H1 (cell line): ENCODE measurements around the gene GRIA3. TPM values are rescaled to one million over a fixed set of nuclear protein-coding genes. Genes with fewer than 3 reads are reported as not detected.

Source experiments
- CTCF ChIA-PET: fragments of 300-600 bp; sonication (Branson Sonifier 250); formaldehyde crosslinking; loops from one replicate; lab custom pipeline; 2021; ENCODE audit not compliant: partially characterized antibody; lab: Charles Lee
- POLR2A ChIA-PET: fragments of 300-600 bp; sonication (Branson Sonifier 250); formaldehyde crosslinking; loops from one replicate; lab custom pipeline; 2021; ENCODE audit warnings: inconsistent platforms; ENCODE audit not compliant: partially characterized antibody; lab: Charles Lee
- DNase-seq, 2 experiments: peaks; one replicate each; pipeline versions ENCODE4 v3.0.0 to v3.0.0-alpha.2; 2010 to 2022; ENCODE audit warnings: low spot score in 2 of 2, low read depth in 1 of 2, mixed read lengths in 1 of 2
- FAIRE-seq: peaks from 2 replicates; lab custom pipeline; 2011; peaks lifted over from hg19 to GRCh38; lab: Jason Lieb, UNC
- H2AFZ ChIP-seq: 2 replicates; pipeline ENCODE4 v1.8.1; 2012; ENCODE audit warnings: low read length, inconsistent platforms
- H2AK5ac ChIP-seq: 2 replicates; pipeline ENCODE4 v1.6.1; 2013; ENCODE audit warnings: low read depth, low read length
- H2BK120ac ChIP-seq: replicated peaks from 2 replicates; pipeline ENCODE3; 2013; ENCODE audit warnings: low read depth, low read length, inconsistent platforms
- H2BK12ac ChIP-seq: 2 replicates; pipeline ENCODE4 v1.6.1; 2013; ENCODE audit warnings: low read depth, low read length
- H2BK15ac ChIP-seq: 2 replicates; pipeline ENCODE4 v1.6.1; 2013; ENCODE audit warnings: low read length
- H2BK20ac ChIP-seq: 2 replicates; pipeline ENCODE4 v1.6.1; 2013; ENCODE audit warnings: low read length
- H2BK5ac ChIP-seq: 2 replicates; pipeline ENCODE4 v1.6.1; 2013; ENCODE audit warnings: low read depth, low read length
- H3K14ac ChIP-seq: 2 replicates; pipeline ENCODE4 v1.6.1; 2013; ENCODE audit warnings: inconsistent platforms; ENCODE audit not compliant: insufficient read length
- H3K18ac ChIP-seq: 2 replicates; pipeline ENCODE4 v1.6.1; 2013; ENCODE audit warnings: low read length; ENCODE audit errors: extremely low read depth
- H3K23ac ChIP-seq: 2 replicates; pipeline ENCODE4 v1.6.1; 2013; ENCODE audit warnings: inconsistent platforms; ENCODE audit not compliant: insufficient read length
- H3K23me2 ChIP-seq: 2 replicates; pipeline ENCODE4 v1.6.1; 2013; ENCODE audit warnings: low read depth, low read length
- H3K27ac ChIP-seq: 2 replicates; pipeline ENCODE4 v1.6.1; 2011; ENCODE audit warnings: low read depth, low read length, inconsistent platforms
- H3K27me3 ChIP-seq, 4 experiments: replicated peaks in 1 of 4; 1 replicate in 1 of 4; 2 replicates in 3 of 4; pipeline versions ENCODE4 v1.6.1 to v1.8.1; 2011 to 2013; ENCODE audit warnings: low read length in 3 of 4, mild to moderate bottlenecking in 3 of 4, inconsistent platforms in 2 of 4, mixed read lengths in 2 of 4, moderate library complexity in 1 of 4; ENCODE audit not compliant: control insufficient read depth in 3 of 4, insufficient read depth in 3 of 4; ENCODE audit errors: extremely low read depth in 1 of 4
- H3K36me3 ChIP-seq, 4 experiments: 2 replicates each; pipeline versions ENCODE4 v1.6.1 to v1.8.1; 2011 to 2013; ENCODE audit warnings: mild to moderate bottlenecking in 4 of 4, low read length in 3 of 4, moderate library complexity in 2 of 4, control low read depth in 1 of 4, inconsistent platforms in 1 of 4; ENCODE audit not compliant: insufficient read depth in 4 of 4, control insufficient read depth in 2 of 4
- H3K4ac ChIP-seq: replicated peaks from 2 replicates; pipeline ENCODE3; 2013; ENCODE audit warnings: low read length, low read depth, mixed read lengths, inconsistent platforms; ENCODE audit not compliant: insufficient read length
- H3K4me1 ChIP-seq, 4 experiments: replicated peaks in 1 of 4; 1 replicate in 1 of 4; 2 replicates in 3 of 4; pipeline versions ENCODE4 v1.6.1 to v1.8.1; 2011 to 2013; ENCODE audit warnings: low read length in 3 of 4, inconsistent platforms in 2 of 4, mixed read lengths in 1 of 4; ENCODE audit not compliant: insufficient read depth in 4 of 4, control insufficient read depth in 3 of 4
- H3K4me2 ChIP-seq, 2 experiments: 2 replicates each; pipeline versions ENCODE4 v1.6.1 to v1.8.1; 2011 to 2013; ENCODE audit warnings: low read depth in 2 of 2, low read length in 2 of 2, control low read depth in 1 of 2, inconsistent platforms in 1 of 2, mild to moderate bottlenecking in 1 of 2; ENCODE audit not compliant: insufficient read depth in 1 of 2
- H3K4me3 ChIP-seq, 4 experiments: fragments of 200-600, 300-600 bp in 1 of 4; sonication (generic), shearing (Covaris generic), sonication (Bioruptor Twin) in 1 of 4; 2 replicates each; pipeline versions ENCODE4 v1.5.1 to v1.8.1; 2011 to 2016; ENCODE audit warnings: low read length in 4 of 4, low read depth in 3 of 4, control low read depth in 2 of 4, inconsistent platforms in 2 of 4, mild to moderate bottlenecking in 2 of 4, mixed read lengths in 1 of 4, moderate library complexity in 1 of 4; ENCODE audit not compliant: insufficient read depth in 2 of 4; ENCODE audit errors: extremely low read depth in 1 of 4
- H3K56ac ChIP-seq: replicated peaks from 2 replicates; pipeline ENCODE3; 2013; ENCODE audit warnings: low read depth, mild to moderate bottlenecking, mixed read lengths, low read length, inconsistent platforms; ENCODE audit not compliant: insufficient read length
- H3K79me1 ChIP-seq: 2 replicates; pipeline ENCODE4 v1.6.1; 2013; ENCODE audit warnings: low read depth, low read length, control low read depth
- H3K79me2 ChIP-seq, 2 experiments: 2 replicates each; pipeline versions ENCODE4 v1.6.1 to v1.8.1; 2012 to 2013; ENCODE audit warnings: low read length in 2 of 2, mild to moderate bottlenecking in 2 of 2, inconsistent platforms in 1 of 2; ENCODE audit not compliant: insufficient read depth in 2 of 2, control insufficient read depth in 1 of 2
- H3K9ac ChIP-seq, 4 experiments: replicated peaks in 1 of 4; 1 replicate in 1 of 4; 2 replicates in 3 of 4; pipeline versions ENCODE4 v1.6.1 to v1.8.1; 2011 to 2013; ENCODE audit warnings: low read depth in 3 of 4, low read length in 3 of 4, control low read depth in 2 of 4, mild to moderate bottlenecking in 2 of 4, moderate library complexity in 2 of 4, inconsistent platforms in 1 of 4; ENCODE audit errors: extremely low read depth in 1 of 4
- H3K9me3 ChIP-seq, 2 experiments: 2 replicates each; pipeline versions ENCODE4 v1.6.1 to v1.8.1; 2012 to 2013; ENCODE audit warnings: mild to moderate bottlenecking in 2 of 2, moderate library complexity in 2 of 2, control low read depth in 1 of 2, inconsistent platforms in 1 of 2, low read depth in 1 of 2, low read length in 1 of 2, mixed read lengths in 1 of 2; ENCODE audit not compliant: insufficient read depth in 2 of 2
- H4K20me1 ChIP-seq, 2 experiments: replicated peaks in 1 of 2; 2 replicates each; pipeline versions ENCODE3 to v1.8.1; 2011 to 2013; ENCODE audit warnings: inconsistent platforms in 2 of 2, low read length in 2 of 2, mild to moderate bottlenecking in 1 of 2; ENCODE audit not compliant: insufficient read depth in 2 of 2, control insufficient read depth in 1 of 2
- H4K5ac ChIP-seq: 2 replicates; pipeline ENCODE4 v1.6.1; 2013; ENCODE audit warnings: low read length, low read depth, mixed read lengths, inconsistent platforms; ENCODE audit not compliant: insufficient read length
- H4K8ac ChIP-seq: 2 replicates; pipeline ENCODE4 v1.8.0; 2013; ENCODE audit warnings: mild to moderate bottlenecking, moderate library complexity, low read length, inconsistent platforms; ENCODE audit not compliant: insufficient read depth; ENCODE audit errors: extremely low read depth
- H4K91ac ChIP-seq: replicated peaks from 2 replicates; pipeline ENCODE3; 2013; ENCODE audit warnings: low read length, mixed read lengths, inconsistent platforms; ENCODE audit not compliant: insufficient read length
- BACH1 ChIP-seq: IDR thresholded peaks from 2 replicates; pipeline ENCODE4 v1.6.1; 2012; ENCODE audit warnings: low read length, improper control_type of control experiment
- CHD1 ChIP-seq: IDR thresholded peaks from 2 replicates; pipeline ENCODE4 v1.6.1; 2012; ENCODE audit warnings: low read depth, low read length, improper control_type of control experiment
- MAFK ChIP-seq: IDR thresholded peaks from 2 replicates; pipeline ENCODE4 v1.6.1; 2012; ENCODE audit warnings: low read depth, mild to moderate bottlenecking, improper control_type of control experiment, low read length
- POLR2AphosphoS5 ChIP-seq: IDR thresholded peaks from 2 replicates; pipeline ENCODE4 v1.6.1; 2011; ENCODE audit warnings: low read depth, low read length
- TBP ChIP-seq: IDR thresholded peaks from 2 replicates; pipeline ENCODE4 v1.6.1; 2011; ENCODE audit warnings: low read depth, low read length, improper control_type of control experiment
- WGBS, 2 experiments: shearing (Covaris generic) in 1 of 2; methylation state at CpG; one replicate each; pipeline versions ENCODE4 v1.1.6 to v1.1.7; 2013 to 2015; ENCODE audit warnings: low lambda C conversion rate in 2 of 2, mixed read lengths in 2 of 2, inconsistent platforms in 1 of 2, low coverage in 1 of 2, missing lambda C conversion rate in 1 of 2; ENCODE audit not compliant: insufficient replicate concordance in 2 of 2, insufficient coverage in 1 of 2, insufficient read length in 1 of 2; ENCODE audit errors: extremely low coverage in 1 of 2, missing lambda C conversion rate in 1 of 2; 5-methylcytosine and 5-hydroxymethylcytosine counted together
- polyA plus RNA-seq, 7 experiments: library from polyadenylated mRNA; depleted of rRNA in 3 of 7; stranded (reverse) in 5 of 7; unstranded in 2 of 7; fragments of >200 nt in 5 of 7; fragments of 200-250 nt in 2 of 7; gene quantifications; 1 replicate in 5 of 7; 2 replicates in 1 of 7; 4 replicates in 1 of 7; pipeline versions ENCODE4 v1.2.1 to v1.2.3, GENCODE V29; 2011 to 2013; ENCODE audit warnings: missing spikeins in 2 of 7, mixed read lengths in 2 of 7
- total RNA-seq: library from RNA; stranded (reverse); fragmentation: NEBNext Ultra II Directional; extraction: Animal tissue kit (Norgen Biotek cat#: 25700); gene quantifications from 2 replicates; pipeline ENCODE4 v1.2.1, GENCODE V29; 2021

Gene GRIA3
- total and polyA plus RNA-seq, 2 of the 8 experiments (the other 6 are each of a cell fraction or from before 2014, with no cell fraction given), result 2.6 to 3.0 TPM

DNA sequence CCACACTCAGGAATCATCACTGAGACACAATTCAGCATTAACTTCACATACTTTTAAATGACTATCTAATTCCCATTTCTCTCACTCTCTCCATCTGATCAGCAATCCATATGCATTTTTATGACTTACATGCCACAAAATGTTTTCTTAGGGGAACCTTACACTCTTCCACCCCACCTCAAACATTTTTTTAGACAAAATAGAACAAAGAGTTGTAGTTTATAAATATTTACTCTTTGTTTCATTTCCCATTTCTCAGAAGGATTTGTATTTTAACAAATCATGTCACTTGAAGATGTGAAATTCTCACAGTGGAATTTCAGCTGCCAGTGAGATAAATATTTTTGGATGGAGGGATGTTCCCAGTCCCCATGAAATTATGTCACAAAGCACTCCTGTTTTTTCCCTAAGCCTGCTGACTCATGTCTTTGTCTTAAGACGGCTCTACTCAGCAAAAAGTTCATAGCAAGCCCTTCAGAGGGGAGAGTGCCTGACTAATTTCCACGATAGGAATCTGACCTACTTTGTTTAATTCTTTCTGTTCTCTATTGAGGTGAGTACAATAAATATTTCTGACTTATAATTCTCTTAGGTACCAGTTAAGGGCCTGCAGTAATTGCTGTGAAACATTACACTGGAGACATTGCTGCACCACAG lies 291.1 kb downstream of the GRIA3 start:
- no peak overlapping the region for H4K5ac ChIP-seq
- H3K9ac ChIP-seq, result no peak overlapping the region
- no peak overlapping the region for H3K4me3 ChIP-seq
- H2BK12ac ChIP-seq, result no peak overlapping the region
- no peak overlapping the region for H4K8ac ChIP-seq
- no peaks in the 10 kb centered on the region for H3K4me1 ChIP-seq
- H2BK20ac ChIP-seq, result no peak overlapping the region
- no peak overlapping the region for H3K27ac ChIP-seq
- H3K23me2 ChIP-seq, result no peaks in the 10 kb centered on the region
- no peak overlapping the region for H2BK15ac ChIP-seq
- H3K36me3 ChIP-seq, result no peaks in the 10 kb centered on the region
- no peak overlapping the region for H4K91ac ChIP-seq
- H2BK120ac ChIP-seq, result no peak overlapping the region
- H3K4me2 ChIP-seq, result no peak overlapping the region
- ChIA-PET CTCF (no interaction called here), POLR2A (no interaction called here)
- DNase-seq (no peak), FAIRE-seq (no peak)
- H3K79me1 ChIP-seq, result no peaks in the 10 kb centered on the region
- no peak overlapping the region for H3K56ac ChIP-seq
- no peak overlapping the region for H3K18ac ChIP-seq
- no peak overlapping the region for H3K23ac ChIP-seq
- H3K14ac ChIP-seq, result no peak overlapping the region
- no peaks in the 10 kb centered on the region for H3K79me2 ChIP-seq
- no peaks in the 10 kb centered on the region for H3K9me3 ChIP-seq
- H3K4ac ChIP-seq, result no peak overlapping the region
- 74% methylated on average over 2 of the region's 2 CpGs; no CpG with 5 or more reads in 1 of the 2 experiments for WGBS, 2 experiments
- no peaks in the 10 kb centered on the region for H4K20me1 ChIP-seq
- H2AK5ac ChIP-seq, result no peak overlapping the region
- no peak overlapping the region for H2BK5ac ChIP-seq
- H2AFZ ChIP-seq, result no peak overlapping the region
- H3K27me3 ChIP-seq, result no peaks in the 10 kb centered on the region
- no peak for TF ChIP-seq CHD1
- no peak for TF ChIP-seq POLR2AphosphoS5
- peak; percentile 57; the same call in 1 of the 2 replicates for TF ChIP-seq MAFK
- peak; percentile 92 for TF ChIP-seq BACH1
- TF ChIP-seq TBP, result no peak
